Hindlimb muscle (tissue), 1 donor: ENCODE results near the gene WDR89. TPM values are rescaled to one million over a fixed set of nuclear protein-coding genes. Genes with fewer than 3 reads are reported as not detected.
"Not testable (repeated sequence)": the region's sequence is repeated elsewhere in the genome, so short reads cannot be mapped to it uniquely, and the experiment has no call there.

ENCODE experiments used
- DNase-seq: peaks from one replicate; pipeline ENCODE4 v3.0.0-alpha.2; 2013
- polyA plus RNA-seq: library from polyadenylated mRNA; unstranded; fragments of 120-200 nt; gene quantifications from one replicate; pipeline ENCODE4 v1.2.1, GENCODE V29; 2013; ENCODE audit not compliant: insufficient read length

Gene WDR89, protein sequence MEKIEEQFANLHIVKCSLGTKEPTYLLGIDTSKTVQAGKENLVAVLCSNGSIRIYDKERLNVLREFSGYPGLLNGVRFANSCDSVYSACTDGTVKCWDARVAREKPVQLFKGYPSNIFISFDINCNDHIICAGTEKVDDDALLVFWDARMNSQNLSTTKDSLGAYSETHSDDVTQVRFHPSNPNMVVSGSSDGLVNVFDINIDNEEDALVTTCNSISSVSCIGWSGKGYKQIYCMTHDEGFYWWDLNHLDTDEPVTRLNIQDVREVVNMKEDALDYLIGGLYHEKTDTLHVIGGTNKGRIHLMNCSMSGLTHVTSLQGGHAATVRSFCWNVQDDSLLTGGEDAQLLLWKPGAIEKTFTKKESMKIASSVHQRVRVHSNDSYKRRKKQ
- polyA plus RNA-seq = 10.7 TPM

DNA sequence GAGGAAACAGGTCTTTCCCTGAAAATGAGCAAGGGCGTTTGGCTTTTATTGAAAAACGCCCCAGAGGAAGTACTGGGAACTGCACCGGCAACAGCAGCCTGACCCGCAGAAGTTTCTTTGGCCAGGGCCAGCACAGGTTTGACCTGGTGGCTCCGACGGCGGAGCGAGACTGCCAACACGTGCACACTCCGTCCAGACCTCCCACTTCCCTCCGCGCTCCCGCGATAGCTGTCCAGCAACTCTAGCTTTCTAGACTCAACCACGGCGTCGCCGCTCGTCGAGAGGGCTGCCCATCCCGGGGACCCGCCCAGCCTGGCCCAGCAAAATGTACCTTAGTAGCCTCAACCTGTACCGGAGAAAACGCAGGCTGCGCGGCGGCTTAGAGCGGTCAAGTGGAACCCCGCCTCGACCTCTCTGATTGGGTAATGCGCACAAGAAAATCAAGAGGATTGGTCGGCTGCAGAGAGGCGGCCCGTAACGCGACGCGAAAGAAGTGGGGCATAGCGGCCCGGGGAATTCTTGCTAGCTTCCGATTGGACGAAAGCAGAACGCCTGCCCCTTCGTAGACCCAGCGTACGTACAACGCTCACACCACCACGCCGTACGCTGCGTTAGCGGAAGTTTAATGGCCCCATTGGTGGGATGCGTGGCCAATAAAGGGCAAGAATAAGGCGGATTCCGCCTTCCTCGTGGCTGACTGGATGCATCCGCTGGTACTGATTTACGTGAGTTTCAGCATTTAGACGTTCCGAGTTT is at the start of gene WDR89:
Gene WDR89 (minus strand): TSS at position 399 of the 756 bp plus-strand sequence. CDS start 41,929 bp downstream, outside the sequence.
- peak; percentile 99 for DNase-seq

DNA sequence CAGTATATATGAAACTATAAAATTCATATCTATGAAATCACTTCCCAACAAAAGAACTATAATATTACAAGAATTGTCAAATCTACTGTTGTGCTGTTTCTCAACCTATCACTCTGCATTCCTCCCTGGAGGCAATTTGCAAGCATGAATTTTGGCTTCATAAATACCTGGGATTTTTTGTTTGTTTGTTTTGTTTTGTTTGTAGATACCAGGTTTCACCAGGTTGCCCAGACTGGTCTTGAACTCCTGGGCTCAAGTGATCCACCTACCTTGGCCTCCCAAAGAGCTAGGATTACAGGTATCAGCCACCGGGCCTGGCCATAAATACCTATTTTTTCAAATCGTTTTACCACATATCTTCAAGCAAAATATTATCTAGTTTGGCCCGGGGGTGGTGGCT is 47.5 kb upstream of the WDR89 start:
- no peak for DNase-seq

DNA sequence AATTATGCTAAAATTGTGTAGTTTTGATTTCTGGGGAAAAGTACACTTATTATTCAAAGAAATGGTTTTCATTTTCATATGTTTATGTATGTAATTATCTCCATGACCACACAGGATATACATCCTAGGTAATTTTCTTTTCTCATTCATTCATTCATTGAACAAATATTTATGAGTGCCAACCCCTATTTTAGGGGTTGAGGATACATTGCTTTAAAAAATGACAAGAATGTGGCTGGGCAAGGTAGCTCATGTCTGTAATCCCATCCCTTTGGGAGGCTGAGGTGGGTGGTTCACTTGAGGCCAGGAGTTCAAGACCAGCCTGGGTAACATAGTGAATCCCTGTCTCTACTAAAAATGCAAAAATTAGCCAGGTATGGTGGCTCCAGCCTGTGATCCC is 45.3 kb upstream of the WDR89 start:
- DNase-seq = no peak

DNA sequence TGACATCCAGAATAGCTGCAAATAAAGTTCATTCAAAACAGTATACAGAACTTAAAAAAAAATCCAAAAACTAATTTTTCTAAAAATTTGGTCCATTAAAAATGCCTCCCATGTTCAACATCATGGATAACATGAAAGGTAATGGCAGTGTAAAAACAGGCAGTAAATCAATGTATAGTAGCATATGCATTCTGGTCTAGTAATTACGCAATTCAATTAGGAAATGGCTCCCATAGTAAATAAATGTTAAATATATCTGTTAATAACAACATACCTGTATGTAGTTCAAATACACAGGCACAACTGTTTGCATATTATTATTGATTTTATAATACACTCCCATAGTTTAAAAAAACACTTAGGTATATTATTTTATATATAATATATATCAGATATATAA is 43.7 kb upstream of the WDR89 start:
- no peak for DNase-seq

DNA sequence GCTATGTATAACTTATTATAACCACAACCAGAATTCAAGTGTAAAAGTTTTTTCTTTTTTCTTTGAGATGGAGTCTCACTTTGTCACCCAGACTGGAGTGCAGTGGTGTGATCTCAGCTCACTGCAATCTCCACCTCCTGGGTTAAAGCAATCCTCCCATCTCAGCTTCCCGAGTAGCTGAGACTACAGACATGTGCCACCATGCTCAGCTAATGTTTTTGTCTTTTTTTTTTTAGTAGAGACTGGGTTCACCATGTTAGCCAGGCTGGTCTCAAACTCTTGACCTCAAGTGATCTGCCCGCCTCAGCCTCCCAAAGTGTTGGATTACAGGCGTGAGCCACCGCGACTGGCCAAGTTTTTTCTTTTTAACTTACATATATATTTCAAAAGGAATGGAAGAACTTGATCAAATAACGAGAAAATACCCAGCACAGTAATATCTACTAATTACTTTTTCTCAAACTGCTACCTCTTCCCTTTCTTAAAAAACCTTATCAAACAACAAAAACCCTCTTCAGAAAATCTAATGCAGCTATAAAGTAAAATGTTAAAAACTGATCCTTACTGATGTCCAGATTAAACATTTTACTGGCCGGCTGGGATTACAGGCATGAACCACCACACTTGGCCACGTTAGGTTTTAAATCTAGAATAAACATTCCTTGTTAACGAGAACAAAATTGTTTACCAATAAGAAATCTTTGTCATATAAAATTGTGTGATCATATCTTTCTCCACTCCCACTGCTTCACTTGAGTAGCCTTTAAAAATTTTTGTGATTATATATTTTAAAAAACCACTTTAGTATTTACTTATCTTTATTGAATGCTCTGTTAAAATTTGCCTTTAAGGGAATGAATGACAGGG is 41.3 kb upstream of the WDR89 start:
- no peak for DNase-seq

DNA sequence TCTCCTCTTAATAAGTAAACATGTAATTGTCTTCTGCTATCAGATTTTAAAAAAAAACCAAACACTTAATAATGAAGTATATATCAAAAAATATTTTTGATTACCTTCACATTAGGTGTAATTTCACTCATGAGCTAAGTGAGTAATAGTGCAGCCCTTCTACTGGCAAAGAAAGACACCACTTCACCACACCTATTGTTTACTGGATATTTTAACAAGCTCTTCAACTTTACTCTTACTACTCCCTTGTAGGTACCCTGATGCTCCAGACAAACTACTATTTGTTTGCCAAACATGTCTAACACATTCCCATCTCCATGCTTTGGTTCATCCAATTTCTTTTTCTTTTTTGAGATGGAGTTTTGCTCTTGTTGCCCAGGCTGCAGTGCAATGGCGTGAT is 36.9 kb upstream of the WDR89 start:
- no peak for DNase-seq

DNA sequence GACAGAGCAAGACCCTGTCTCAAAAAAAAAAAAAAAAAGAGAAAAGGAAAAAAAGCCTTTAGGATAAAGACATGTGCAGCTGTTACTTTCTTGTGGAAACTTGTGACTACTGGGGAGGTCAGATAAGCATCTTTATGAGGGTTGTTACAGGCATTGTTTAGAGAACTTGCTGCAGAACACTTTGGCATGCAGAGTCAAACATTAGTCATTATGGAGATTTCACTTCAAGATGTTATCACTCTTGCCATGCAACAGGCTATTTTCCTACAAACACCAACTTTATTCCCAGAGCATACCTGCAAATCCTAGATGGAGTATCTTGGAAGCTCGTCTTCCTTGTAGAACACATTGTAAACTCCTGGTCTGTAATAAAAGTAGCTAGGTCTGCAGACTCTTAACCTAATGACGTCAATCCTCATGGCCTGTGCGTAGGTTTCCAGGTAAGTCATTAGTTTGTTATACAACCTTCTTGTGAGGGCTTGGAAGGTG is 36.3 kb upstream of the WDR89 start:
- DNase-seq = no peak

DNA sequence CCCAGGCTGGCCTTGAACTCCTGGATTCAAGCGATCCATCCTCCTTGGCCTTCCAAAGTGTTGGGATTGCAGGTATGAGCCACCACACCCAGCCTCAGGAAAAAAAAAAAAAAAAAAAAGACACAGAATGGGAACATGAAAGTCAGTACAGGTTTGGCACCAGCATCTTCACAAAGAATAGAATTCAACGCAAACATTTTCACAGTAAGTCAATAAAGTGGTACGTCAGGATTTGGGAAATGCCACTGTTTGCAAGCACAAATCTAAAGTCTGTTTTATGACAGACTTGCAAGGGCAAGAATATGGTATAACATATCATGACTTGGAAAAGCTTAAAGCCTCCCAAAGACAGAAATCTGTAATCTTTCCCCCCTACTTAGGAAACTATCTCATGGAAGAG is 34.9 kb upstream of the WDR89 start:
- DNase-seq = no peak

DNA sequence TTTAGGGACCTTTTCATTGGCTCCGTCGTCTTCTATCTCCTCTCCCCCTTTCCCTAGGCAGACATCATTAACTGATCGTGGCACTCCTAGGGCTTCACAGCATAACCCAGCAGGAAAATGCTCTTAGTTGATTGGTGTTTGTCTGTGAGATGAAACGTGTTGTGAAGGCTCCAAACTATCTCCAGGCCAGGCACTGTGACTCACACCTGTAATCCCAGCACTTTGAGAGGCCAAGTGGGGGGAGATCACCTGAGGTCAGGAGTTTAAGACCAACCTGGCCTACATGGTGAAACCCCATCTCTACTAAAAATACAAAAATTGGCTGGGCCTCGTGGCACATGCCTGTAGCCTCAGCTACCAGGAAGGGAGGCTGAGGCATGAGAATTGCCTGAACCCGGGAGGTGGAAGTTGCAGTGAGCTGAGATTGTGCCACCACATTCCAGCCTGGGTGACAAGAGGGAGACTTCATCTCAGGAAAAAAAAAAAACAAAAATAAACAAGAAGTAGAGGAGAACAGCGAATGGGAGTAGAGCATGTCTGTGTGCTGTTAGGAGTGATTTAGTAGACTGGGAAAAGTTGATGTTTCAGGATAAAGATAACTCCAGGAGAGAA is 32.3 kb upstream of the WDR89 start:
- DNase-seq = no peak

DNA sequence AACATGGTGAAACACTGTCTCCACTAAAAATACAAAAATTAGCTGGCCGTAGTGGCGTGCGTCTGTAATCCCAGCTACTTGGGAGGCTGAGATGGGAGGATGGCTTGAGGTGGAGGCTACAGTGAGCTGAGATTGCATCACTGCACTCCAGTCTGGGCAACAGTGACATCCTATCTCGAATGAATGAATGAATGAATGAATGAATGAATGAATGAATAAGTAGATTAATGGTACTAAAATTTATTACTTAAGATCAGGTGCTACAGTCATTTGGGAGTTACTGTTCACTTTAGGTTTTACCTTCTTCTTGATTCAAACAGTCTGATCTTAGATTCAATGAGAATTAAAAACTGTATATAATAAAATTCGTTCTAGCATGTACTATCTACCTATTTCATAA is 31.6 kb upstream of the WDR89 start:
- no peak for DNase-seq

DNA sequence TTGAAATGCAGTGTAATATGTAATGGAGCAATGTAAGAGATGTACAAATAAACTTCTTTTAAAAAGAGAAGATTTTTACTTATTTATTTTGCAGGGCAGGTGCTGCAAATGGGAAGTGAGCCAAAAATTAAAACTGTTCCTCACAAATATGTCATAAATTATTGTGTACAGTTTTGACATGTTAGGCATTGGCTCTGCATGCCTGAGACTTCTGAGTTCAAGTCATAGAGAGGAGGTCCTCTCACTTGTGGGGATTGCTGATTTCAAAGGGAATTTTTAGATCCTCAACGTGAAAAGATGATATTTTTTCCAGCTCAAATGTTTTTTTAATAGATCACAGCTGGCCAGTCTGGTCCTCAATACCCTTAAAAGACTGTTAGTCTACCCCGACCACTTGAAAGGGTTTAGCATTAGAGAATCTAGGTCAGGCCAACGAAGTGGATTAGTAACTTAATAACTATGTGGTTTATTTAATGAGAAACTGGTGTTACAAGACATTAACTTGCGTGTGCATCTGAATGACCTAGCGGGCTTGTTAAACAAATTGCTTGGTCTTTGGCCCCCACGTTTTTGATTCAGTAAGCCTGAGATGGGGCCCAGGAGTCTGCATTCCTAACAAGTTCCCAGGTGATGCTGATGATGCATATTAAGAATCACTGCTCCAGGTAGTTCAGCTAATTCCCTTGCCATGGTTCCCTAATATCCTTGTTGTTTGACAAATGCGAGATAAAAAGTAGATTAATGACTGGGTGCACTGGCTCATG is 30.9 kb upstream of the WDR89 start:
- no peak for DNase-seq

DNA sequence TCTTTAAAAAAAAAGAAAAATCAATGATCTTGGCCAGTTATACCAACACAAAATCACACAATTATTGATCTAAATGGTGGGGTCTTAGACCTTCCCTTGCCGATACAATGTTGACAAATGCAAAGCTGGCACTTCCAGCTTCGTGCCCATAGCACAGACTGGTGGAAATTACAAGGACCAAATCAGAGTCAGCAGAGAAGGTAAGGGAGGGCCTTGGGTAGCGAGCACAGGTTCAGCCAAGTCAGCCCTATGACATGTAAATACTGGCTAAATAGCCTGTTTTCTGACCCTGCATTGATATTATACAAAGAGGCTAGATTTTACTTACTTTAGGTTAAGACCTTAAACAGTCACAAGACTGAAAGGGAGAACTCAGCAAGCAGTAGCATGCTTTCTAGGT is 30.3 kb upstream of the WDR89 start:
- DNase-seq = no peak

DNA sequence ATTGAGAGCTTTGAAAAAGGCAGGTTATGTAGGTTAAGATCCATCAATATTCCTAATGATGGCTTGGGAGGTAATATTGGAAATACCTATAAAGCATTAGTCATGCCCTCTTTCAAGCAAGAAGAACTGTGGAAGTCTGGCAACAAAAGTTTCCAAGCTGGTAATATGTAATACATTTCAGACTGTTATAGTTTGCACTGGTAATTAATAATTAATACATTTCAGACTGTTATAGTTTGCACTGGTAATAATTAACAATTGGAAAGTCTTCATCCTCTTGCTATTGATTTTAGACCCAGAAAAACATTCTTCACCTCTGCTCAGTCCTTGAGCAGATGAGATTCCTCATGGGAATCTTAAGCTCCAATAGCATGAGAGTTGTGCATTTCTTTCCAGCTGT is 29.0 kb upstream of the WDR89 start:
- DNase-seq = no peak

DNA sequence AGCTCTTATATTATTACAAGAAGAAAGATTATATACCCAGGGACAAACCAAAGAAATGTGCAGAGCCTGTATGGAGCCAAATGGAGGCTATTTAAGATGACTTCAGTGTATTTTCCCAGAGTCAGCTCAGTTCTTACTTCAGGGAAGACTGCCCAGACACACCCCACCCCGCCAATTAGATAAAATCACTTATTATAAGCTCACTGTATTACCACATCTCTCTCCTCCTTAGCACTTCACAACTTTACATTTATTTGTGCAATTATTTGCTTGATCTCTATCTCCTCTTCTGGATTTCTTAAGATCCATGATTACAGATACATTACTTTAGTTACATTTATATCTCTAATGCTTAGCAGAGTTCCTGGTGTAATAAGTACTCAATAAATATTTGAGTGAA is 24.7 kb upstream of the WDR89 start:
- DNase-seq = no peak

DNA sequence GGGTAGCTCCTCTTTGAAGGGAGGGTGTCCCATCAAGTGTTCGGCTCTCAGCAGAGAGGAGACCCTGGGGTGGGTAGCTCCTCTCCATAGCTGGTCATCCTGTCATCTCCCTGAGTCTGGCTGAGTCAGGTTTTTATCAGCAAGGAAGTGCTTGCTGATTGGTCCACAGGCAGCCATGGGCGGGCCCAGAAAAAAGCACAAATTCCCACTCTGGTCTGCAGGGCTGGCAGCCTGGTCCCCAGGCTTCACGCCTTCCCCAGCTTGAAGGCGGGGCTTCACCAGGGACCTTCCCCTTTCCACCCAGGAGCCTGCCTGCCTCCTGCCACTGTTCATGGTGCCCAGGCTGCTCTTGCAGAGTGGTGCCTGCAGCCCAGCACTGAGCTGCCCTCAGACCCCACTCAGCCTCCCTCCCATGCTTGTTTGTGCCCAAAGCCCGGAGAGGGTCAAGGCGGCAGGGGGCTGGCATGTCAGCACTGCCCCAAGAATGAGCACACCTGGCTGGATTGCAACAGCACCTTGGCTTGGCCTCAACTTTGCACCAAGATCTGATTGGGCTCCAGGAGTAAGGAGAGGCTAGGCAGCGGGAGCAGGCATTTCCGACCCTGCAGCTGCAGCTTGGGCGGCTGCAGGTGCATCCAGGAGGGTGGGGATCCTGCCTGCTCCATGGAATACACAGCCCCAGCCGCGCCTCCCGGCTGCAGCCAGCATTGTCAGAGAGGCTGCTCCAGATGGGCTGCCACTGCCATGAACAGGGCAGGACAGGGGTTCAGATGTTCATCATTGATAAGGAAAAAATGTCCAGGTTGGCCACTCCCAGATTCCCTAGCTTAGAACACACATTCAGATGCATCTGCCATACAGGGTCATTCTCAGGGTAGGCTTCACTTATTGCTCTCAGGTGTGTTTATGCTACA is 22.0 kb upstream of the WDR89 start:
- DNase-seq = no peak

DNA sequence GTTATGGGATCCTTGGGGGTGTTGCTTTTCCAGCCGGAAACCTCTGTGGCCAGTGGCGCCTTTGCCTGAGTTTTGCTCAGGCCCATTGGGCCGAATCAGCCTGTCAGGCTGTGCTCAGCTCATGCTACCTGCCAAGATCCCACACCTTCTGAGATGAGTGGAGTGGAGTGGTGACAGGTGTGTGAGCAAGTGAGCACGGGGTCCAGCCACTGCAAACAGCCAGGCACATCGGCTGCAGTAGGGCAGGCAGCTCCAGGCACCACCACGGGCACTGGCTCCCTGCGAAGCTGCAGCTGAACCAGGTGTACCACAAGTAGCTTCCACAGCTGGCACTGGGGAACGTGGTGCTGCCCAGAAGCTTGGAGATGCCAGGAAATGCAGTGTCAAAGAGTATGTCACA is 21.1 kb upstream of the WDR89 start:
- DNase-seq = no peak

DNA sequence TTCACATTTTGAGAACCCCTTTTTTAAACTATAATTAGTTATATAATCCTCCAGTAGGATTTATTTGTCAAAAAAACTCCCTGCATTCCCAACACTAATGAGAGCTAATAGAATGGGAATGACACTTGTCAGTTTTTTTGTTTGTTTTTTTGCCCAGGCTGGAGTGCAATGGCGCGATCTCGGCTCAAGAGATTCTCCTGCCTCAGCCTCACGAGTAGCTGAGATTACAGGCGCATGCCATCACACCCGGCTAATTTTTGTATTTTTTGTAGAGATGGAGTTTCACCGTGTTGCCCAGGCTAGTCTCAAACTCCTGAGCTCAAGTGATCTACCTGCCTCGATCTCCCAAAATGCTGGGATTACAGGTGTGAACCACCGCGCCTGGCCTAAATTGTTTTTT is 20.2 kb upstream of the WDR89 start:
- not testable (repeated sequence) for DNase-seq

DNA sequence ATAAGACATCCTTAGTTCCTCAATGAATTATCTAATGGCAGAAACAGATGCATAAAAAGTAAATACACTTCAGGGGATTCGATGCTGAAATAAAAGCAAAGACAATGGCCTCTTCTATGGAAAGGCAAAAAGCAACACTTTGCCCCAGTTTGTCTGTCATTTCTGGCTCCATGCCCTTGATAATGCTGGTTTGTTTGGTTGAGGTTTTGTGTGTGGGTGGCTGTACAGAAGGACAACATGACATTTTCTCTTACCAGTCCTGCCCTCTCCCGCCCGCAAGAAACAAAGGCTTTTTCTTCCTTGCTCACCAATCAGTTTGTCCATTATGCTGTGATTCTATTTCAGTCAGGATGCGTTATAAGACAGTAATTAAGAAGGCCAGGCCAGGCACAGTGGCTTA is 18.1 kb upstream of the WDR89 start:
- DNase-seq = no peak

DNA sequence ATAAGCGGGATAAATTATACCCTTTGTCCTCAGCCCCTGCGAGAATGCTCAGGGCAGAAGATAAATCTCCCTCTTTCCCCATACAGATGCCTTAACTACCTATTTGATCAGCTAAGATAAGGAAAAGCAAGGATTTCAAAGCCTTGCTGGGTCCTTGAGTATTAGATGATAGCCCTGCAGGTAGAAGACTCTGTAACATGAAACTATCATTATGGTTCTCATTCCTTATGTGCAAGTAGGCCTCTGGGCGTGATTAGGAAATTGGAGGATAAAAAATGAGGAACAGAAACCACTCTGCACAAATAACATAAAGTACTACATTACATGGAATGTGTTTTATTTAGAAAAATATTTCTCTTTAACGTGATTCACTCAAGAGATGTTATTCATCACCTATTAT is 14.5 kb upstream of the WDR89 start:
- DNase-seq = no peak

DNA sequence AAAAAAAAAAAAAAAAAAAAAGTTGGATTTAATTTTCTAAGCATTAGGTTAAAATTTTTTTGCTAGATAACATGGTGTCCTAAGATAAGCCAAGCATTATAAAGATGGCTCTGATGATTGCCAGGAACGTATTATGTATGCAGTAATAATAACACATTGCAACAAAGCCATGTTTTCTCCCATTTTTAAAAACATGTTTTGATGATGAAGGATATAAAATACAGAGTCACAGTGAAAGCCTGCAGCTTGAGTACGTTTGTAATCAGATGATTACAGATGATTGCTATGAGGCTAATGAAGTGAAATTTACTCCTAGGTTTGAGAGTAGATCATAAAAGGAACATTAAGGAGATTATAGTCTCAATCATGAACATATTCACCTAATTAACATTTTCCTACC is 13.3 kb upstream of the WDR89 start:
- no peak for DNase-seq

DNA sequence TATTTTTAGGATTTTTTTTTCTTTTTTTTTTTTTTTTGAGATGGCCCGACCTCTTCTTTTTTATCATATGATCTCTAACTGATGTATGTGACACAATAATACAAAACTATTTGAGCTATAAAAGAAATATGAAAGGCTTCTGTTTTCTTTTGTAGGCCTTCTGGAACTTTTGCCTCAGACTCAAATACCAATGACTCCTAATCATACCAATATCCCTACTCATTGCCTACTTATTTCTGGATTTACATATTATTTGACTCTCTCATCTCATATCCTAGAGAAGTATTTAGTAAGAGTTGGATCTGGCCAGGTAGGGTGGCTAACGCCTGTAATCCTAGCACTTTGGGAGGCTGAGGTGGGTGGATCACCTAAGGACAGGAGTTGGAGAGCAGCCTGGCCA is 12.7 kb upstream of the WDR89 start:
- DNase-seq = no peak
